ENCODE data around the gene ZNF839. TPM values are rescaled to one million over a fixed set of nuclear protein-coding genes. Genes with fewer than 3 reads are reported as not detected.

Gene ZNF839
- total RNA-seq, 1 experiment from 2014 or later, result 21.7 TPM

GRCh38 chr14:102303664-102304063, 15.9 kb upstream of the ZNF839 start:
- Mint-ChIP-seq H3K4me3 (ENCODE audit: low read depth, unreplicated experiment) (peak overlapping the region; percentile 90), H3K9me3 (ENCODE audit: low read depth, unreplicated experiment) (no peaks in the 10 kb centered on the region), H3K27me3 (ENCODE audit: unreplicated experiment) (no peaks in the 10 kb centered on the region), H3K4me1 (ENCODE audit: low read depth, unreplicated experiment) (peaks cover 24% of the 10 kb centered on the region), H3K36me3 (ENCODE audit: insufficient read depth, unreplicated experiment) (peaks cover 42% of the 10 kb centered on the region), H3K27ac (ENCODE audit: unreplicated experiment) (peak overlapping the region; percentile 99)
- CTCF ChIA-PET, result interaction anchor here (1.3 kb wide), 1 partner anchor 11 kb away, joined by 8 read pairs; no protein-coding TSS in a partner anchor
- no peak for TF ChIP-seq CTCF (IDR thresholded peaks at IDR 0.05; ENCODE audit: unreplicated experiment)
- no TSS peak for BruUV-seq (replicated peaks)
- intact Hi-C loops (cut with micrococcal nuclease; ENCODE audit: unreplicated experiment), result loop anchor here (5.0 kb wide), 1 partner anchor 41 kb away; no protein-coding TSS in a partner anchor
- DNase-seq, result no peak

GRCh38 chr14:102304611-102305506, 14.7 kb upstream of the ZNF839 start, which contains the start of gene MOK:
TSS of gene MOK (minus strand) at chr14:102305164. CDS start at chr14:102304968, 196 bp downstream.
- Mint-ChIP-seq H3K27me3 (ENCODE audit: unreplicated experiment) (no peaks in the 10 kb centered on the region), H3K4me3 (ENCODE audit: low read depth, unreplicated experiment) (peak within 1 kb of the TSS; percentile 90), H3K4me1 (ENCODE audit: low read depth, unreplicated experiment) (peaks cover 24% of the 10 kb centered on the region), H3K27ac (ENCODE audit: unreplicated experiment) (peak within 1 kb of the TSS; percentile 99), H3K9me3 (ENCODE audit: low read depth, unreplicated experiment) (no peaks in the 10 kb centered on the region), H3K36me3 (ENCODE audit: insufficient read depth, unreplicated experiment) (peaks cover 32% of the 10 kb centered on the region)
- TF ChIP-seq CTCF (IDR thresholded peaks at IDR 0.05; ENCODE audit: unreplicated experiment), result no peak
- CTCF ChIA-PET, result interaction anchor here (0.7 to 1.5 kb wide), 8 partner anchors 9 to 253 kb away, joined by 3 to 9 read pairs (median 4); no protein-coding TSS in a partner anchor
- DNase-seq, result peak; percentile 99
- intact Hi-C loops (cut with micrococcal nuclease; ENCODE audit: unreplicated experiment), result loop anchor here (5.0 kb wide), 1 partner anchor 43 kb away; no protein-coding TSS in a partner anchor
- no TSS peak for BruUV-seq (replicated peaks)

GRCh38 chr14:102314242-102315011, 5.1 kb upstream of the ZNF839 start:
- Mint-ChIP-seq H3K36me3 (ENCODE audit: insufficient read depth, unreplicated experiment) (peaks cover 38% of the 10 kb centered on the region), H3K9me3 (ENCODE audit: low read depth, unreplicated experiment) (no peaks in the 10 kb centered on the region), H3K4me3 (ENCODE audit: low read depth, unreplicated experiment) (peak overlapping the region; percentile 63), H3K4me1 (ENCODE audit: low read depth, unreplicated experiment) (peaks cover 49% of the 10 kb centered on the region), H3K27ac (ENCODE audit: unreplicated experiment) (peak overlapping the region; percentile 60), H3K27me3 (ENCODE audit: unreplicated experiment) (no peaks in the 10 kb centered on the region)
- peak; percentile 96 for TF ChIP-seq CTCF (IDR thresholded peaks at IDR 0.05; ENCODE audit: unreplicated experiment)
- CTCF ChIA-PET, result interaction anchor here (0.5 to 1.5 kb wide), 12 partner anchors 10 to 961 kb away, joined by 3 to 9 read pairs (median 4); partner anchors contain the start of gene MOK
- no TSS peak for BruUV-seq (replicated peaks)
- intact Hi-C loops (cut with micrococcal nuclease; ENCODE audit: unreplicated experiment), result loop anchor here (1.0 to 5.0 kb wide), 3 partner anchors 37 to 252 kb away; no protein-coding TSS in a partner anchor
- peak; percentile 88 for DNase-seq

GRCh38 chr14:102315121-102315520, 4.4 kb upstream of the ZNF839 start:
- Mint-ChIP-seq H3K9me3 (ENCODE audit: low read depth, unreplicated experiment) (no peaks in the 10 kb centered on the region), H3K27ac (ENCODE audit: unreplicated experiment) (no peak overlapping the region), H3K4me3 (ENCODE audit: low read depth, unreplicated experiment) (peak overlapping the region; percentile 63), H3K27me3 (ENCODE audit: unreplicated experiment) (no peaks in the 10 kb centered on the region), H3K4me1 (ENCODE audit: low read depth, unreplicated experiment) (peaks cover 49% of the 10 kb centered on the region), H3K36me3 (ENCODE audit: insufficient read depth, unreplicated experiment) (peaks cover 45% of the 10 kb centered on the region)
- no peak for TF ChIP-seq CTCF (IDR thresholded peaks at IDR 0.05; ENCODE audit: unreplicated experiment)
- CTCF ChIA-PET, result interaction anchor here (0.5 to 1.5 kb wide), 5 partner anchors 11 to 962 kb away, joined by 3 to 8 read pairs (median 4); partner anchors contain the start of gene MOK
- DNase-seq, result no peak
- intact Hi-C loops (cut with micrococcal nuclease; ENCODE audit: unreplicated experiment), result loop anchor here (5.0 kb wide), 1 partner anchor 38 kb away; no protein-coding TSS in a partner anchor
- no TSS peak for BruUV-seq (replicated peaks)
